Stomach (tissue), 4 donors: Measurements from ENCODE around the gene QARS1.

ENCODE experiments used
- CTCF ChIP-seq, 7 experiments: fragments of 450-650 bp in 4 of 7; fragments of 200-600 bp in 3 of 7; sonication (generic) in 3 of 7; IDR thresholded peaks; one replicate each; pipeline ENCODE4 v1.5.1; 2016 to 2019; ENCODE audit warnings: antibody characterized with exemption in 7 of 7, control low read depth in 2 of 7, mild to moderate bottlenecking in 1 of 7
- POLR2A ChIP-seq, 4 donors: fragments of 450-650 bp; IDR thresholded peaks; one replicate each; pipeline ENCODE4 v1.6.1; 2016; ENCODE audit warnings: antibody characterized with exemption in 4 of 4, control low read depth in 2 of 4, mild to moderate bottlenecking in 1 of 4, moderate library complexity in 1 of 4

GRCh38 chr3:49140080-49140479 lies 35.5 kb upstream of the QARS1 start:
- TF ChIP-seq POLR2A (IDR thresholded peaks at IDR 0.05) (no peak), CTCF (IDR thresholded peaks at IDR 0.05) (no peak)
